HepG2 (cell line): Measurements from ENCODE around the gene KSR1. TPM values are rescaled to one million over a fixed set of nuclear protein-coding genes. Genes with fewer than 3 reads are reported as not detected.

ENCODE experiments used
- ATAC-seq: fragments of 200-7000 bp; cut with Tn5 transposase; 3 replicates; pipeline ENCODE4 v1.9.1; 2020; ENCODE audit warnings: mild to moderate bottlenecking, moderate library complexity
- BruUV-seq: library from RNA; stranded (reverse); fragments of 400-500 nt; replicated peaks from 2 replicates; lab custom pipeline; 2021; lab: Mats Ljungman, UMichigan
- CTCF ChIA-PET: fragments of 300-600 bp; formaldehyde crosslinking; extraction: SDS; loops from one replicate; lab custom pipeline; 2021; ENCODE audit warnings: low total read pairs, inconsistent platforms, low intra/inter-chr PET ratio; lab: Yijun Ruan, JAX
- POLR2A ChIA-PET: fragments of 350-600 bp; sonication (Branson Sonifier 250); formaldehyde crosslinking; loops from one replicate; lab custom pipeline; 2020; ENCODE audit warnings: antibody characterized with exemption, inconsistent platforms; lab: Yijun Ruan, JAX
- DNase-seq: peaks from one replicate; pipeline ENCODE4 v3.0.0-alpha.2; 2015; ENCODE audit warnings: low spot score
- FAIRE-seq: peaks from 3 replicates; lab custom pipeline; 2011; peaks lifted over from hg19 to GRCh38; lab: Jason Lieb, UNC
- H2AFZ ChIP-seq: one replicate; pipeline ENCODE4 v1.6.1; 2011; ENCODE audit warnings: low read length, inconsistent platforms
- H3K27ac ChIP-seq: fragments of 300-600 bp; 3 replicates; pipeline ENCODE4 v1.8.0; 2011; ENCODE audit warnings: mixed run types, mild to moderate bottlenecking, mixed read lengths, low read length, inconsistent platforms; ENCODE audit not compliant: insufficient read depth; ENCODE audit errors: extremely low read length
- H3K27me3 ChIP-seq, 2 experiments: fragments of 200-600 bp in 1 of 2; 2 replicates in 1 of 2; 3 replicates in 1 of 2; pipeline versions ENCODE4 v1.6.0 to v1.8.0; 2011; ENCODE audit warnings: low read length in 2 of 2, mild to moderate bottlenecking in 2 of 2, moderate library complexity in 2 of 2, inconsistent platforms in 1 of 2; ENCODE audit not compliant: insufficient read depth in 2 of 2, control insufficient read depth in 1 of 2
- H3K36me3 ChIP-seq, 2 experiments: fragments of 200-600 bp in 1 of 2; replicated peaks in 1 of 2; 2 replicates in 1 of 2; 3 replicates in 1 of 2; pipeline versions ENCODE4 v1.5.1 to v1.8.0; 2011; ENCODE audit warnings: low read length in 2 of 2, inconsistent platforms in 1 of 2; ENCODE audit not compliant: insufficient read depth in 2 of 2, control insufficient read depth in 1 of 2
- H3K4me1 ChIP-seq: 2 replicates; pipeline ENCODE4 v1.5.1; 2012; ENCODE audit warnings: low read length, inconsistent platforms; ENCODE audit not compliant: insufficient read depth
- H3K4me2 ChIP-seq: 2 replicates; pipeline ENCODE4 v1.6.0; 2011; ENCODE audit warnings: low read depth, low read length, inconsistent platforms
- H3K4me3 ChIP-seq, 3 experiments: fragments of 200-600 bp in 1 of 3; sonication (generic), shearing (Covaris generic) in 1 of 3; replicated peaks in 1 of 3; 2 replicates each; pipeline ENCODE4 v1.5.1; 2011 to 2016; ENCODE audit warnings: low read length in 3 of 3, inconsistent platforms in 2 of 3, low read depth in 2 of 3, mild to moderate bottlenecking in 2 of 3, control low read depth in 1 of 3, mixed read lengths in 1 of 3; ENCODE audit not compliant: insufficient read depth in 1 of 3
- H3K79me2 ChIP-seq: one replicate; pipeline ENCODE4 v1.6.1; 2011; ENCODE audit warnings: low read length, inconsistent platforms; ENCODE audit not compliant: insufficient read depth
- H3K9ac ChIP-seq: 2 replicates; pipeline ENCODE4 v1.6.0; 2011; ENCODE audit warnings: mild to moderate bottlenecking, low read depth, low read length, inconsistent platforms; ENCODE audit not compliant: insufficient read depth
- H3K9me3 ChIP-seq: 2 replicates; pipeline ENCODE4 v1.5.1; 2012; ENCODE audit warnings: mild to moderate bottlenecking, low read length
- H4K20me1 ChIP-seq: 2 replicates; pipeline ENCODE4 v1.6.0; 2011; ENCODE audit warnings: inconsistent platforms, mild to moderate bottlenecking, low read length, moderate library complexity; ENCODE audit not compliant: insufficient read depth
- HNF4G ChIP-seq, 2 experiments: sonication (generic) in 1 of 2; formaldehyde crosslinking in 1 of 2; IDR thresholded peaks; 2 replicates each; pipeline versions ENCODE4 v1.4.0 to v1.6.1; 2011 to 2020; ENCODE audit warnings: borderline replicate concordance in 2 of 2, low read depth in 2 of 2, mild to moderate bottlenecking in 2 of 2, low read length in 1 of 2, missing genetic modification reagents in 1 of 2, moderate library complexity in 1 of 2
- HOXA5 ChIP-seq: sonication (generic); formaldehyde crosslinking; IDR thresholded peaks from 2 replicates; pipeline ENCODE4 v1.4.0; 2020; ENCODE audit warnings: missing genetic modification reagents
- MED8 ChIP-seq: sonication (generic); formaldehyde crosslinking; IDR thresholded peaks from 2 replicates; pipeline ENCODE4 v1.8.1; 2023; ENCODE audit warnings: mild to moderate bottlenecking, missing genetic modification reagents; ENCODE audit not compliant: insufficient replicate concordance
- PHF5A ChIP-seq: IDR thresholded peaks from one replicate; pipeline ENCODE4 v1.6.1; 2018; ENCODE audit warnings: low read depth, missing genetic modification reagents; ENCODE audit not compliant: unreplicated experiment
- POLR2AphosphoS2 ChIP-seq: IDR thresholded peaks from 2 replicates; pipeline ENCODE4 v1.6.1; 2011; ENCODE audit warnings: low read depth, low read length, improper control_type of control experiment
- SOX13 ChIP-seq, 3 experiments: fragments of 450-650 bp in 1 of 3; sonication (generic) in 1 of 3; formaldehyde crosslinking in 1 of 3; IDR thresholded peaks in 2 of 3; conservative IDR thresholded peaks in 1 of 3; 2 replicates each; pipeline versions ENCODE4 v1.5.0 to v1.6.1; 2016 to 2020; ENCODE audit warnings: antibody characterized with exemption in 1 of 3, mild to moderate bottlenecking in 1 of 3, missing compliant biosample characterization in 1 of 3, missing genetic modification reagents in 1 of 3, moderate library complexity in 1 of 3
- ZFP1 ChIP-seq: IDR thresholded peaks from 2 replicates; pipeline ENCODE4 v1.6.1; 2016
- ZNF10 ChIP-seq: sonication (generic); formaldehyde crosslinking; IDR thresholded peaks from 2 replicates; pipeline ENCODE4 v1.4.0; 2020; ENCODE audit warnings: mild to moderate bottlenecking, low read depth, missing genetic modification reagents, borderline replicate concordance
- ZNF12 ChIP-seq: sonication (generic); formaldehyde crosslinking; IDR thresholded peaks from 2 replicates; pipeline ENCODE4 v1.5.0; 2020; ENCODE audit warnings: missing genetic modification reagents
- ZNF768 ChIP-seq: sonication (generic); formaldehyde crosslinking; IDR thresholded peaks from 2 replicates; pipeline ENCODE4 v1.4.0; 2020; ENCODE audit warnings: missing genetic modification reagents
- ZNF891 ChIP-seq: sonication (generic); formaldehyde crosslinking; IDR thresholded peaks from 2 replicates; pipeline ENCODE4 v1.5.0; 2020; ENCODE audit warnings: mild to moderate bottlenecking, missing genetic modification reagents
- WGBS: methylation state at CpG from one replicate; pipeline ENCODE4 v1.1.6; 2017; ENCODE audit warnings: low lambda C conversion rate; 5-methylcytosine and 5-hydroxymethylcytosine counted together
- in situ Hi-C: cut with HindIII; loops from 2 replicates; pipeline ENCODE4 v1.10.0; 2017; ENCODE audit warnings: low pct_unique_long_range_greater_than_20kb; ENCODE audit not compliant: extremely low pct_ligation_motif_present
- intact Hi-C: fragments of 100-400 bp; cut with micrococcal nuclease; formaldehyde crosslinking; loops from one replicate; pipeline ENCODE4 v1.10.0; 2022; ENCODE audit not compliant: unreplicated experiment
- polyA plus RNA-seq, 8 experiments: library from polyadenylated mRNA; depleted of rRNA in 3 of 8; stranded (reverse) in 7 of 8; unstranded in 1 of 8; fragments of >200 nt; fragmentation: Illumina TruSeq in 4 of 8; extraction: Trizol in 4 of 8; gene quantifications; 2 replicates each; pipeline versions ENCODE4 v1.2.1 to v1.2.3, GENCODE V29; 2011 to 2016; ENCODE audit warnings: low read depth in 4 of 8, missing spikeins in 1 of 8, mixed read lengths in 1 of 8; ENCODE audit not compliant: insufficient read depth in 1 of 8
- total RNA-seq, 5 experiments: library from RNA; depleted of rRNA; stranded (reverse); fragments of >200 nt; fragmentation: Illumina TruSeq; extraction: Trizol; gene quantifications; 2 replicates each; pipeline ENCODE4 v1.2.3, GENCODE V29; 2016; ENCODE audit warnings: low read depth in 1 of 5
- TF ChIP-seq, protein P1 (sequence below): sonication (generic); formaldehyde crosslinking; IDR thresholded peaks from 2 replicates; pipeline ENCODE4 v1.5.0; 2020; ENCODE audit warnings: missing genetic modification reagents
- TF ChIP-seq, protein P2 (sequence below): sonication (generic); formaldehyde crosslinking; IDR thresholded peaks from 2 replicates; pipeline ENCODE4 v1.5.0; 2020; ENCODE audit warnings: missing genetic modification reagents

KSR1 gene
- total and polyA plus RNA-seq, 2 of the 13 experiments (the other 11 are each of a cell fraction or from before 2014, with no cell fraction given): 10.1 to 16.6 TPM

DNA sequence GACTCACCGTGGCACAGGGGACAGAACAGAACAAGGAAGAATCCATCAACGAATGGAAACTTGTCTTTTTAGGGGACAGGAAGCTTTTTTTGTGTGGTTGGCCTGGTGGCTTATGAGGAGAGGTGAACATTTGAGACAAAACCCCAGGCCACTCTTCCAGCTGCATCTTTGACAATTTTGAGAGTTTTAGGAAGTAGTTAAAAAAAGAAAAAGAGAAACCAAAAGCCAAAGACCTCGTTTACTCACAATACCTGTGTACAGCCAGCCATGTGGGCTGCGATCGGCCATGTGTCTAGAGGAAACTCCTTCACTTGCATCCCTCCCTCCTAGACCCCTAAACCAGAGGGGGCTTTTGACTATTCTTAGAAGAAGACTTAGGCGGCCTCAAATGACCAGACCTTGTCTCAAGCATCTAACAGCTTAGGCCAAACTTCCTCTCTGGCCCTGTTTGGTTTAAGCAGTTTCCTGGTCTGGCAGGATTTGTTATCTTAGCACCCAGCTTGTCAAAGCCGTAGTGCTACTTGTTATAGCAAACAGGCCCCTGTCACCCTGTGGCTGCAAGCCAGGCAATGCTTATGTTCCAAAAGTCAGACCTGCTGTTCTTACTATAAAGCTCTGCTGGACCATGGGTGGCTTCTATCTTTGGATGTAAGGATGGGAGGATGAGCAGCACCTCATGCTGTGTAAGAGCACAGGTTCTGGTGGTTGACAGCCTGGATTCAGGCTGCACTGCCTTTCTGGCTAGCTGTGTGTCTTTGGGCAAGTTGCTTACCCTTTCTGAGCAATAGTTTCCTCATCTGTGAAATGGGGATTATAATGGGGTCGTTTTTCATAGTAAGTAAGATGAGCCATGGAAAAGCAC, 17.7 kb downstream of the KSR1 start:
- WGBS: 75% methylated on average over 7 of the region's 8 CpGs
- Histone ChIP-seq H3K4me2 (no peak overlapping the region), H3K4me1 (peaks cover 21% of the 10 kb centered on the region; the same call in 1 of the 2 replicates), H3K36me3 (no peaks in the 10 kb centered on the region), H4K20me1 (peaks cover 10% of the 10 kb centered on the region), H3K4me3 (no peak overlapping the region), H3K9ac (no peak overlapping the region), H3K9me3 (no peaks in the 10 kb centered on the region), H2AFZ (no peak overlapping the region), H3K27ac (no peak overlapping the region)
- POLR2A ChIA-PET: no interaction called here
- CTCF ChIA-PET: no interaction called here
- intact Hi-C loops: no loop called here
- FAIRE-seq: no peak
- BruUV-seq: no TSS peak
- no peak for ATAC-seq
- peak; percentile 82; the same call in 1 of the 2 replicates for TF ChIP-seq ZNF768 (CRISPR knock-in tag)
- TF ChIP-seq HOXA5: no peak
- peak; percentile 60; the same call in 1 of the 2 replicates for TF ChIP-seq ZNF12 (CRISPR knock-in tag)
- TF ChIP-seq, all 625 proteins: peak for 2
- H3K79me2 ChIP-seq: peaks cover 62% of the 10 kb centered on the region
- in situ Hi-C loops: no loop called here
- no peak for DNase-seq
- no peaks in the 10 kb centered on the region for H3K27me3 ChIP-seq

DNA sequence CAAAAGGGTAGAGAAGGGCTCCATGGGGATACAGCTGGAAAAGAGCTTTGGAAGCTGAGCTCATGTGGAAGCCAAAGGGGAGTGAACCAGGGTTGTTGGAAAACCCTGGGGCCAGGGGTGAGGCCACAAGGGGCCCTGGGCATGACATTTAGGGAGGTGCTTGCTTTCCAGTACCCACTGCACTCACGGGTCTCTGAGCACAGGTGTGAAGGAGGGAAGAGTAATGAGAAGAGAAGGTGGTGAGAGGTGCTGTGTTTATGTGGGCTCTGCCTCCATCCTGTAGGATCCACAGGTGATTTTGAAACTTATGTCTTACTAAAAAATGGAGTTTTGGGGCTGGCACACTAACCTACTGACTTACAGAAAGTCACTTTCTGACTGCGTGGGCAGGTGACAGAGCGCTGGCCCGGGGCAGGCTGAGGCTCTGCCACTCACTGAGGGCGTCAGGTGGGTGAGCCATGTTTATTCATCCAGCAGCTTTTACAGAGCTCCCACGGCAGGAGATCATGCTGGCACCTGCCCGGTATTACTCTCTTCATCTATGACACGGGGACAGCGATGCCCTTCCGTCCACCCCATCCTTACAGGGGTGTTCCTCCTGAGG, 18.9 kb downstream of the KSR1 start:
- POLR2A ChIA-PET: no interaction called here
- in situ Hi-C loops (loop anchor here (25.0 kb wide), 1 partner anchor 412 kb away; the partner anchor contains the start of gene LYRM9), intact Hi-C loops (no loop called here)
- DNase-seq: no peak
- Histone ChIP-seq H3K27ac (no peak overlapping the region), H3K27me3 (no peaks in the 10 kb centered on the region), H3K36me3 (no peaks in the 10 kb centered on the region), H3K79me2 (peaks cover 56% of the 10 kb centered on the region), H2AFZ (no peak overlapping the region), H3K4me1 (peaks cover 16% of the 10 kb centered on the region; the same call in 1 of the 2 replicates), H3K4me3 (no peak overlapping the region), H3K4me2 (no peak overlapping the region), H3K9me3 (no peaks in the 10 kb centered on the region), H4K20me1 (peaks cover 7% of the 10 kb centered on the region), H3K9ac (no peak overlapping the region)
- BruUV-seq: no TSS peak
- CTCF ChIA-PET: no interaction called here
- 98% methylated on average over 8 of the region's 10 CpGs for WGBS
- FAIRE-seq: no peak
- no peak for ATAC-seq
- TF ChIP-seq, protein P1, sequence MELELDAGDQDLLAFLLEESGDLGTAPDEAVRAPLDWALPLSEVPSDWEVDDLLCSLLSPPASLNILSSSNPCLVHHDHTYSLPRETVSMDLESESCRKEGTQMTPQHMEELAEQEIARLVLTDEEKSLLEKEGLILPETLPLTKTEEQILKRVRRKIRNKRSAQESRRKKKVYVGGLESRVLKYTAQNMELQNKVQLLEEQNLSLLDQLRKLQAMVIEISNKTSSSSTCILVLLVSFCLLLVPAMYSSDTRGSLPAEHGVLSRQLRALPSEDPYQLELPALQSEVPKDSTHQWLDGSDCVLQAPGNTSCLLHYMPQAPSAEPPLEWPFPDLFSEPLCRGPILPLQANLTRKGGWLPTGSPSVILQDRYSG: no peak
- TF ChIP-seq ZNF891 (CRISPR knock-in tag) (no peak), ZNF10 (CRISPR knock-in tag) (no peak), SOX13 (IDR thresholded peaks at IDR 0.05) (no peak), SOX13 (CRISPR knock-in tag; conservative IDR thresholded peaks at IDR 0.05 in 1 of 2, IDR thresholded peaks at IDR 0.05 in 1 of 2) (no peak), HNF4G (IDR thresholded peaks at IDR 0.05; ENCODE audit: borderline replicate concordance, low read depth, low read length) (no peak), HNF4G (CRISPR knock-in tag; IDR thresholded peaks at IDR 0.05; ENCODE audit: borderline replicate concordance, low read depth) (no peak), PHF5A (CRISPR knock-in tag) (no peak), ZFP1 (CRISPR knock-in tag) (no peak), POLR2AphosphoS2 (no peak), MED8 (no peak)
- TF ChIP-seq, protein P2, sequence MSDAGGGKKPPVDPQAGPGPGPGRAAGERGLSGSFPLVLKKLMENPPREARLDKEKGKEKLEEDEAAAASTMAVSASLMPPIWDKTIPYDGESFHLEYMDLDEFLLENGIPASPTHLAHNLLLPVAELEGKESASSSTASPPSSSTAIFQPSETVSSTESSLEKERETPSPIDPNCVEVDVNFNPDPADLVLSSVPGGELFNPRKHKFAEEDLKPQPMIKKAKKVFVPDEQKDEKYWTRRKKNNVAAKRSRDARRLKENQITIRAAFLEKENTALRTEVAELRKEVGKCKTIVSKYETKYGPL: no peak
